Measurements from ENCODE around the gene KRT39. TPM values are rescaled to one million over a fixed set of nuclear protein-coding genes. Genes with fewer than 3 reads are reported as not detected.
A peak's percentile ranks its signal among the peaks of the same experiment; 100 is the strongest.

The KRT39 gene
- total RNA-seq, 2 donors from 2014 or later, result not detected

- no peak overlapping the region for H3K27ac ChIP-seq (ENCODE audit: low read depth, low read length)
- no peaks in the 10 kb centered on the region for H3K9me3 ChIP-seq (ENCODE audit: control insufficient read depth, low read length)
- no peak for TF ChIP-seq CTCF (conservative IDR thresholded peaks at IDR 0.05)
- H3K4me1 Mint-ChIP-seq, result peaks cover 25% of the 10 kb centered on the region
- H3K9ac ChIP-seq (ENCODE audit: extremely low read depth, low read length, poor library complexity, severe bottlenecking), result no peak overlapping the region
- peaks cover 46% of the 10 kb centered on the region for H3K27me3 ChIP-seq (ENCODE audit: control insufficient read depth, insufficient read depth, low read length, poor library complexity, severe bottlenecking)
- H3K27ac Mint-ChIP-seq, result peak overlapping the region; percentile 26
- no peak for DNase-seq
- H3K9me3 Mint-ChIP-seq, result no peaks in the 10 kb centered on the region
- peaks cover 31% of the 10 kb centered on the region for H3K27me3 Mint-ChIP-seq (ENCODE audit: insufficient read depth)
- no peaks in the 10 kb centered on the region for H3K36me3 ChIP-seq (ENCODE audit: control insufficient read depth, insufficient read depth, low read length)
- no peaks in the 10 kb centered on the region for H3K36me3 Mint-ChIP-seq (ENCODE audit: low read depth)
- 91 to 92% methylated on average over 7 to 8 of the region's 8 CpGs for WGBS, 2 experiments (ENCODE audit: insufficient coverage in 1 of 2, insufficient read length in 1 of 2)
- H3K4me1 ChIP-seq (ENCODE audit: control insufficient read depth, insufficient read depth, low read length), result no peaks in the 10 kb centered on the region
- no peak overlapping the region for H3K4me3 ChIP-seq (ENCODE audit: low read length)
- H3K4me3 Mint-ChIP-seq, result no peak overlapping the region
These were observed 10.1 kb downstream of the KRT39 start for GRCh38 chr17:40956401-40957254.

DNA sequence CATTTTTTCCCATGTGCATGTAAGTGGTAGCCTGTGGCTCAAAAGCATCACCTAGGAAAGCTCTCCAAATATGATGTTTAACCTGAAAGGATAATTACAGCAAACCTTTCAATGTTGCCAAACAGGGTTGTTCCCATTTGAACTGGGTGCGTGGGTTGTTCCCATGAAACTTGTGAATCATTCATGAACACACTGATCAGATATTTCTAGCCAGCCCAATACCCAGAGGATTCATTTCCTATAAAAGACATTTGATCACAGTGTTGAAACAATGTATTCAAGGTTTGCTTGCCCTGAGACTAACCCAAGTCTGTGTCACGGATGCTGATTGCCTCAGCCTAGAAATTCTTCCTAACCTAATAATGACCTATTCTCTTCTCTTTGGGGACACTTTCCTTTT is 12.9 kb downstream of the KRT39 start:
- Mint-ChIP-seq H3K9me3 (no peaks in the 10 kb centered on the region), H3K36me3 (ENCODE audit: low read depth) (no peaks in the 10 kb centered on the region), H3K27me3 (ENCODE audit: insufficient read depth) (peaks cover 52% of the 10 kb centered on the region), H3K4me3 (no peak overlapping the region), H3K4me1 (peaks cover 22% of the 10 kb centered on the region), H3K27ac (no peak overlapping the region)
- Histone ChIP-seq H3K36me3 (ENCODE audit: control insufficient read depth, insufficient read depth, low read length) (no peaks in the 10 kb centered on the region), H3K27me3 (ENCODE audit: control insufficient read depth, insufficient read depth, low read length, poor library complexity, severe bottlenecking) (peaks cover 71% of the 10 kb centered on the region), H3K4me3 (ENCODE audit: low read length) (no peak overlapping the region), H3K9me3 (ENCODE audit: control insufficient read depth, low read length) (no peaks in the 10 kb centered on the region), H3K9ac (ENCODE audit: extremely low read depth, low read length, poor library complexity, severe bottlenecking) (no peak overlapping the region), H3K27ac (ENCODE audit: low read depth, low read length) (no peak overlapping the region), H3K4me1 (ENCODE audit: control insufficient read depth, insufficient read depth, low read length) (no peaks in the 10 kb centered on the region)
- DNase-seq, result no peak
- TF ChIP-seq CTCF (conservative IDR thresholded peaks at IDR 0.05), result no peak
- 91% methylated on average over 2 of the region's 2 CpGs; no CpG with 5 or more reads in 1 of the 2 experiments for WGBS, 2 experiments (ENCODE audit: insufficient coverage in 1 of 2, insufficient read length in 1 of 2)

GRCh38 chr17:40952661-40953060 is 14.1 kb downstream of the KRT39 start:
- peaks cover 83% of the 10 kb centered on the region for H3K27me3 ChIP-seq (ENCODE audit: control insufficient read depth, insufficient read depth, low read length, poor library complexity, severe bottlenecking)
- Mint-ChIP-seq H3K4me1 (peaks cover 12% of the 10 kb centered on the region), H3K4me3 (no peak overlapping the region), H3K27ac (no peak overlapping the region), H3K27me3 (ENCODE audit: insufficient read depth) (peaks cover 64% of the 10 kb centered on the region), H3K9me3 (no peaks in the 10 kb centered on the region), H3K36me3 (ENCODE audit: low read depth) (no peaks in the 10 kb centered on the region)
- no peak for DNase-seq
- no peaks in the 10 kb centered on the region for H3K9me3 ChIP-seq (ENCODE audit: control insufficient read depth, low read length)
- WGBS, 2 experiments (ENCODE audit: insufficient coverage in 1 of 2, insufficient read length in 1 of 2), result 79 to 100% methylated on average over 1 of the region's 1 CpG
- no peak overlapping the region for H3K27ac ChIP-seq (ENCODE audit: low read depth, low read length)
- TF ChIP-seq CTCF (conservative IDR thresholded peaks at IDR 0.05), result no peak
- H3K4me3 ChIP-seq (ENCODE audit: low read length), result no peak overlapping the region
- no peaks in the 10 kb centered on the region for H3K4me1 ChIP-seq (ENCODE audit: control insufficient read depth, insufficient read depth, low read length)
- no peak overlapping the region for H3K9ac ChIP-seq (ENCODE audit: extremely low read depth, low read length, poor library complexity, severe bottlenecking)
- H3K36me3 ChIP-seq (ENCODE audit: control insufficient read depth, insufficient read depth, low read length), result no peaks in the 10 kb centered on the region

Data from endodermal cell (in vitro differentiated cells).